GM18502 (cell line): ENCODE data around the gene PNPT1.
"Not testable (repeated sequence)": the region's sequence is repeated elsewhere in the genome, so short reads cannot be mapped to it uniquely, and the experiment has no call there.

ENCODE experiments used
- ATAC-seq: cut with Tn5 transposase; IDR thresholded peaks from one replicate; pipeline ENCODE4 v1.9.1; 2021; ENCODE audit warnings: mild to moderate bottlenecking; ENCODE audit not compliant: unreplicated experiment, poor library complexity

Gene PNPT1

DNA sequence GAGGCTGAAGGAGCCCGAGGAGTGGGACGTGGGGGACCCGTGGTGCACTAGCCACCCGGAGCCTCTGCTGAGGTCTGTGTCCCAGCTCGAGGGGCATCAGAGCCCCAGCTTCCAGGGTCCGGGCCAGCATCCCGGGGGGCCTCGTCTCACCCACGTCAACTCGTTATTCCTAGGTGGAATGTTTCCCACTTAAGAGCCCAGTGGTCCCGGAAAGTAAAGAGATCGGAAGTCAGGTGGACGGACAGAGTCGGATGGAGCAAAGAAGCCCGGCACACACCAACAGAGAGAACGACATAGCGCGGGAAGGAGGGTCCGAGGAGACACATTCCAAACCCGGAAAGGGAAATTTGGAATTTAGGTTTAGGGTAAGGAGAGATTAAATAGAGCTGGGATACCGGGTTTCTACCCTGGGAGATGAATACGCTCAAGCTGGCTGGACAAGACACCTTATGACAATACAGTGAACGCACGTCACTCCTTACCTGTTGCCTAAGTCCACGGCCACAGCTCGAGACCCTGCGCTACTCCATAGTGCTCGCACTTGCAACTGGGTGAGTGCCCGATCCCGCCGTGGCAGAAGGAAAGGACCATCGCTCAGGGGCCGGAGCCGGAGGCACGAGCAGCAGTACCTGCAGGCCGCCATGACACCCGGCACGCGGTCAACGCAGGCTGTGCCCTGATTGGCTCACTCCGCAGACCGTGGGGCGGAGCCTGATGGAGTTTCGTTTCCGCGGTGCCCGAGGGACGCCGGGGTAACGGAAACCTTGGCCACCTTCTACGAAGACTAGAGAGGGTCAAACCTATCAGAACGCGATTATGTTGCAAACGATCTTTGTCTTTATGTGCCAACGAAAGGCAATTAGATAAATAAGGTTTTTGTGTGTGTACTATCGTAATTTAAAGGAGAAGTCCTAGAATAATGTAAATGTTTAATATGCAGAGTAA, at the start of gene PNPT1:
Gene PNPT1, minus strand, starts transcription at position 664 of the 945 bp plus-strand sequence. Its CDS starts 21 bp downstream, at position 643.
- ATAC-seq = peak; percentile 100

DNA sequence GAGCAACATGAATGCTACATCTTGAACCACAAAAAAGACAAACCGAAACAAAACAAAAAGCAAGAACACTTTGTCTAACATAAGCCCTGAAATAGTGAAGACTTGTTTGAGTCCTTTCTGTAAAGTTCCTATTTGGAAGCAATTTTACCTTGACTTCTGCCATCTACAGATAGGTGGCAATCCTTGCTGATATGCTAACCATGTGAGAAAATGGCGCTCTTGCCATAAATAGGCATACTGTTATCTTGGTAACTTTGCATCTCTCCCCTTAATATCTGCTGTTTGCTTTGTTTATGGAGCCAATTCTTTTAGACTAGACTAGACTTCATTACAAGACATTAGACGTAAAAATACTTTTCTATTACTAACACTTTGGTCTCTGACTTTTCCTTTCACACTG, 49.4 kb upstream of the PNPT1 start:
- ATAC-seq = no peak

- ATAC-seq = not testable (repeated sequence)
These were observed 42.4 kb upstream of the PNPT1 start for GRCh38 chr2:55736019-55736536.

DNA sequence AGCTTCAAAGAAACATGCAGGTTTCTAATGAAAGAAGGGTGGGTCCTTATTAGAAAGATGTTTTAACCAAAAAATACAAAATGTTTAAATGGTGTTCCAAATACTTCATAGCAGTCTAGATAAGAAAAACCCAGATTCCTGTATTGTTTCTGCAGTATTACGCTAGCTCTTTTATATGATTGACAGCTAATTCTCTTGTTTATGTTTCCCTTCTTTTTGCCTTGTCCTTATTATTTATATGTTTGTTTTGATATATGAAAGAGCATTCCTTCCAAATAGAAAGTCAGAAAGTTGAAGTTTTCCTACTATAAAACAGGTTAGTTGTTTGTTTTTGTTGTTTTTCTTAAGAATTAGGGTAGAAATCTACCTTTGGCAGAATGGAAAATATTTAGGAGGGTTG, 41.1 kb upstream of the PNPT1 start:
- ATAC-seq = no peak

DNA sequence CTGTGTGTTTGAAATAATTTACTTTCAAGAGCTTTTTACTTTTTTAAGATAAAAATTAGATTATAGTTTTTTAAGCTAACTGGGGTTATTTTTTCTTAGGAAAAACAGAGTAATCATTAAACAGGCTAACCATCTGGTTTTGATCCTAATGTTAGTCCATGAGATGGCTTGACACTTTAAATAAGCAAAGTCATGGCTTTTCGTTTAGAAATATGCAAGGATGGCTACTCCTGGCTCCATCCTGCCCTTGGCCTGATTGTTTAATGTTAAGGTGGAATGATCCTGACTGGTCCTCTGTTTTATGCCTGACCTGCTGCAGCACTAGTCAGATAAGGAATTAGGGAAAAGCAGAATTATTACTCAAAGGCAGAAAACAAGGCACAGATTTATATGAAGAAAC, 39.7 kb upstream of the PNPT1 start:
- no peak for ATAC-seq

GRCh38 chr2:55732854-55733253, 39.2 kb upstream of the PNPT1 start:
- ATAC-seq = no peak

DNA sequence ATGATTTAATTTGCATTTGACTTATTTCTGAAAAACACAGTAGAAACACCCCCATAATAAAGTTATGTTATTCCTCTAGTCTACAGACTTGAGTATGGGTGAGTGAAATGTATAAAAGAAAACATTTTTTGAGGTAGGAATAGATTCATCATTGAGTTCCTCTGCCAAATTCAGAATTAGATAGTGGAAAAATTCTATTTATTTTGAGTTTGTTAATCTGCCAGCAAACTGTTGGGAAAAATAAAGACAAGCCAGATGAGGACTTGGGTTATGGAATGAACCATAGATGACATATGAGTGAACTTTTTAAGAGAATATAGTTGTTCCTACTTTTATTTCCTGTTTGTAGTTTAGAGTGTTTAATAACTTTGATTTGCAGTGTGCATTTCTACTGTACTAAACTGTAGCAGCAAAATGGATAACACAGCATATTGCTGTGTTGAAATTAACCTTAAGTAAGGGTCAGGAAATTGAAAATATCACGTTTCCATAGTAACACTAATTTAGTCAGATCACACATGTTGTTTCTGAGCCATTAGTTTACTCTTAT, 35.6 kb upstream of the PNPT1 start:
- no peak for ATAC-seq

DNA sequence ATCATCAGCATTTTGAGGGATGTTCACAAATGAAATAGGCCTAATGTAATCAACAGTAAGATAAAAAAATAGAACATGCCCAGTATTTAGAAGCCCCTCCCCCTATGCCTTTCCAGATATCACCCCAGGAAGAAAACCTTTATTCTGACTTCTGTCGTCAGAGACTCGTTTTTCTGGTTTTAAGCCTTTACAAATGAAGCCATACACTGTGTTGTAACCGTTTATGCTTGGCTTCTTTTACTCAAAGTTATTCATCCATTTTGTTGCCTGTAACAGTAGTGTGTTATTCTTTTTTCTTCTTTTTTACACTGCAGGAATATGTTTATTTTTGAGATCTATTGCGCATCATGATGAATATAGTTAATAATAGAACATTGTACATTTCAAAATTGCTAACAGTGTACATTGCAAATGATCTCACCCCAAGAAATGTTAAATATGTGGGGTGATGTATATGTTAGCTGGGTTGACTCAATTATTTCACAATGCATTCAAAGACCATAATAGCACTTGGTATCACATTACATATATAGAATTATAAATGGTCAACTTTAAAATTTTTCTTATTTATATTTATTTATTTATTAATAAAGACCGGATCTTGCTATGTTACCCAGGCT, 28.1 kb upstream of the PNPT1 start:
- no peak for ATAC-seq

DNA sequence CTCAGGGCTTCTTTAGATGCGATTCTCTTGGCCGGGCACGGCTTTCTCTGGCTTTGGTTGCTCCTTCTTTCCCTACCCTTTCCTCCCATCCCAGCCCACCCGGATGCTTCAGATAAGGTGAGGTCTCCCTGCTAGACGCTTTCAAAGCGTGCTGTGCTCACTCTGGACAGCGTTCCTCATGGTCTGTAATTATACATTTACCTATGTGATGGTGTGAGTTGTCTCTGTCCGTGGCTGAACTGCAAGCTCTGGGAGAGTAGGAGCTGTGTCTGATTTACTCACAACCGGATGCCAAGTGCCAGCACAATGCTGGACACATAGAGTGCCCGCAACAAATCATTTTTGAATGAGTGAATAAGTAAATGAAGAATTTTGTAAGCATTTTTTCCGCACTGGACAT, 26.8 kb upstream of the PNPT1 start:
- ATAC-seq = no peak

DNA sequence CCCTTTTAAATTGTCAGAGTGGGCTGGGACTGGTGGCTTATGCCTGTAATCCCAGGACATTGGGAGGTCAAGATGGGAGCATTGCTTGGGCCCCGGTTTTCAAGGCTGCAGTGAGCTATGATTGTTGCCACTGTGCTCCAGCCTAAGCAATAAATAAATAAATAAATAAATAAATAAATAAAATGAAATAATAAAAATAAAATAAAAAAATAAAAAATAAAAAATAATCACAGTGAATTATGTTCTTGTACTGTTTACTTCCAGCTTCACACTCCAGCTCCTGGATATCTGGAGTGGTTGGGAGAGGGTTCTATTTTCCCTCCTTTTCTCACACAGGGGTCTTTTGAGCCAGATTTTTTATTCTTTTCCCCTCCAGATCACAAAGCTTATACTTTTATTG, 26.2 kb upstream of the PNPT1 start:
- no peak for ATAC-seq

DNA sequence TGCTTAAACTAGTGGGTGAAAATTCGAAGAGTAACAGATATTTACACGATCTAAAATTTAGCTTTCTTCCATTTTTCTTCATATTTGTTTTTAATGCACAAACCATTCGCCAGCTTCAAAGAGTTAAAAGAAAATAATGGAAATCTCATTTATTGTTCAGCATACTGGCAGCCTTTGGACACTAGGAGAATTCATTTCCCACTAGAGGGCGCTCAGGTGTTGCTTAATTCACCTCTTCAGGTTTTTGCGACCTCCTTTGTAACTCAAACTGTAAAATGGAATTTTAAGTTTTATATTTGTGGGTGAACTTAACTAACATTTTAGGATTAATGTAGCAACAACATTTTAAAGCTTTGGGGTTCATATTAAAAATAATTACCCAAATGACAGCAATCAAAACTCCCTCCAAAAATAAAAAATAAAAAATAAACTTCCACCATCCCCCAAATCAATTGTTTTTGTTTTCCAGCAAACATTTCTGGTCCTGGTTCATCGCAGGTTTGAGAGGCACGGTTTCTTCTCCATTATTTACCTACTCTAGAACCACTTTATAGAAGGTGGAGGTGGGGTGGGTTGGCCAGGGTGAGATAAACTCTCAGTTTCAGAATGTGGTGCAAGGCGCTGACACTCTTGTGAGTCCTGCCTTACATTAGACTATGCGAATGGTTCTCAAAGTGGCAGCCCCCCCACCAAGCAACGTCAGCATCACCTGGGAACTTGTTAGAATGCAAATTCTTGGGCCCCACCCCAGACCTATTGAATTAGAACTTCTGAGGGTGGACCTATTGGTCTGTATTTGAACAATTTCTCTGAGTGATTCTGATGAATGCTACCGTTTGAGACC, 24.7 kb upstream of the PNPT1 start:
- ATAC-seq = peak; percentile 74

DNA sequence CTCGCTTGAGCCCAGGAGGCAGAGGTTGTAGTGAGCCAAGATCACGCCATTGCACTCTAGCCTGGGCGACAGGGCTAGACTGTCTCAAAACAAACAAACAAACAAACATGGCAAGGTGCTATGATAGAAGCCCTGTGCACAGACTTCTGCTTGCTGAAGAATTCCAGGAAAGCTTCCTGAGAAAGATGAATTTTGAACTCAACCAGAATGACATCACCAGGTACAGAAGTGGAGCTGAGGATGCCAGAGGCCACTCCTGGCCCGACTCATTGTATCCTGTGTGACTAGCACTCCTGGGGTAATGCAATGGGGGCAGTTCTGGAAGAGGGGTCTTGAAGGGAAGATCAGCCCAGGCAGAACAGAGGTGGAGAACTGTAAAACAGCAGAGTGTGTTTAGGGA, 22.0 kb upstream of the PNPT1 start:
- no peak for ATAC-seq

- ATAC-seq = not testable (repeated sequence)
These were observed 21.5 kb upstream of the PNPT1 start for GRCh38 chr2:55715178-55715577.

- no peak for ATAC-seq
These were observed 18.9 kb upstream of the PNPT1 start for GRCh38 chr2:55712477-55713060.

DNA sequence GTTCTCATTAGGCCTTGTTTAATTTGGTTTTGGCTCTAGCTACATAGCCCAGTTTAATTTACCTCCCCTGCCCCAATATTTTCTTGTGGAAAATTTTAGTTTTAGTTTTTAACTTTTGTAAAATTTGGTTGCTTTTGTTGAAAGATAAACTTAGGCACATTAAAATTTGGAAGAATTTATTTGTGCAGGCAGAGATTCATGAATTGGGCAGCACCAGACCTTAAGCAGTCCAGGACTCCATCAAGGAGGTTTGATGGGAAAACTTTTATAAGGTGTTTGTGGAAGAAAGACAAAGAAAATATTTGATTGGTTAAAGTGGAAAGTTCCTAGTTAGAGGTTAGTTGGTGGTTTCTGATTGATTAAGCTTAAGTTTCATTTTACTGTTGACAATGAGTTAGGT, 16.4 kb upstream of the PNPT1 start:
- no peak for ATAC-seq

DNA sequence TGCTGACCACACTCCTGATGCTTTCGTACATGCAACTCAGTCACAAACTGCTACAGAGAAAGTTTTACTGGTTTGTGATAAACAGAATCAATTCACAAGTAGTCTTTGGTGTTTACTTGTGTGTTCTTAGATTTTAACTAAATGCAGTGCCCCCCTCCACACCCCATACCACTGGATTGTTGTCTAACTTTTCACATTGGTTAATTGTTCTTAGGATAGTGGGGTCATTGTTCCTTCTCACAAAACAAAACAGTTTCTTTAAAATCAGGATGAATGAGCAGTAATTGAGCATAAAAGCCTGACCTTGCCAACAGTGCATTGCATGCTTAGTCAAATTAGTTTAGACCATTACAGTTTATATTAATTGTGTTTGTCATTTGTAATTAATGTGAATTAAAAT, 14.1 kb upstream of the PNPT1 start:
- ATAC-seq = no peak

GRCh38 chr2:55706258-55706657, 12.6 kb upstream of the PNPT1 start:
- not testable (repeated sequence) for ATAC-seq

GRCh38 chr2:55705027-55705653, 11.5 kb upstream of the PNPT1 start:
- ATAC-seq = no peak

- no peak for ATAC-seq
These were observed 9.7 kb upstream of the PNPT1 start for GRCh38 chr2:55703350-55703749.
